Measurements from ENCODE around the gene CCDC6. TPM values are rescaled to one million over a fixed set of nuclear protein-coding genes. Genes with fewer than 3 reads are reported as not detected.

CCDC6 gene
- total and polyA plus RNA-seq, 9 of the 15 experiments (the other 6 are each of a cell fraction or from before 2014, with no cell fraction given) = 10.4 to 41.0 (median 20.9) TPM

DNA sequence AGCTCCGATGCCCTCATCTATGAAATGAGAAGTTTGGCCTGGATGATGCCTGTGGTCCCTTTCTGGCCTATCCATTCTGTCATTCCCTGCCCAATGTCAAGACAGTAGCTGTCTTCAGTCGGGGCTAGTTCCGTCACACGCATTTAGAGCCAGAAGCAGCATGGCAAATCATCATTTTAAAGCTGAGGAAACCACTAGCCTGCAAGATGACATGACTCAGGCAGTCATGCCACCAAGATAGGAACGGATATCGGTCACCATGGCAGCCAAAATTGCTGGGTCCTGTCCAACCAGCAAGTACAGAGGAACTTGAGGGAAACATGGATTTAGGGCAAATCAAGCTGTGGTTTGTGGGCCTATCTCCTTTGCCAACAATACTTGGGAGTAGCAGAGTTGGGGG lies 88.6 kb downstream of the CCDC6 start:
- H3K9ac ChIP-seq (ENCODE audit: insufficient read depth in 1 of 2, low read depth in 2 of 2, low read length in 2 of 2) = no peak overlapping the region
- no peak for FAIRE-seq
- peaks cover 20% of the 10 kb centered on the region; the same call in 2 of the 3 replicates for H3K36me3 ChIP-seq (ENCODE audit: control insufficient read depth, insufficient read depth, low read length)
- H3K27ac ChIP-seq (ENCODE audit: extremely low read depth, low read depth, low read length) = no peak overlapping the region
- in situ Hi-C loops (cut with MboI) = loop anchor here (25.0 kb wide), 2 partner anchors 855 to 1030 kb away; no protein-coding TSS in a partner anchor
- no peak overlapping the region for H3K4me2 ChIP-seq (ENCODE audit: insufficient read depth, low read length)
- no peak overlapping the region for H2AFZ ChIP-seq (ENCODE audit: low read depth, low read length)
- no peaks in the 10 kb centered on the region for H3K4me1 ChIP-seq (replicated peaks in 1 of 2; ENCODE audit: control insufficient read depth in 2 of 2, insufficient read depth in 2 of 2, low read length in 2 of 2)
- BruUV-seq (replicated peaks) = no TSS peak
- ATAC-seq = no peak
- CTCF ChIA-PET (ENCODE audit: low intra/inter-chr PET ratio) = no interaction called here
- no peak overlapping the region for H3K4me3 ChIP-seq
- TF ChIP-seq KLF16 (IDR thresholded peaks at IDR 0.05) (no peak), FOSL1 (tag; conservative IDR thresholded peaks at IDR 0.05) (peak; percentile 37), POLR2AphosphoS5 (IDR thresholded peaks at IDR 0.05; ENCODE audit: control insufficient read depth, insufficient read depth, low read depth, low read length) (no peak), RBM25 (IDR thresholded peaks at IDR 0.05; ENCODE audit: low read depth, low read length, severe bottlenecking) (no peak), KHSRP (IDR thresholded peaks at IDR 0.05) (no peak), NBN (IDR thresholded peaks at IDR 0.05; ENCODE audit: low read depth) (no peak), CCAR2 (IDR thresholded peaks at IDR 0.05; ENCODE audit: low read depth, low read length) (no peak), FOXP1 (CRISPR knock-in tag; IDR thresholded peaks at IDR 0.05) (no peak), ZNF766 (CRISPR knock-in tag; conservative IDR thresholded peaks at IDR 0.05) (no peak), BRD4 (IDR thresholded peaks at IDR 0.05) (no peak), RFX1 (IDR thresholded peaks at IDR 0.05) (peak; percentile 34; the same call in 1 of the 2 replicates)
- TF ChIP-seq, protein P1, sequence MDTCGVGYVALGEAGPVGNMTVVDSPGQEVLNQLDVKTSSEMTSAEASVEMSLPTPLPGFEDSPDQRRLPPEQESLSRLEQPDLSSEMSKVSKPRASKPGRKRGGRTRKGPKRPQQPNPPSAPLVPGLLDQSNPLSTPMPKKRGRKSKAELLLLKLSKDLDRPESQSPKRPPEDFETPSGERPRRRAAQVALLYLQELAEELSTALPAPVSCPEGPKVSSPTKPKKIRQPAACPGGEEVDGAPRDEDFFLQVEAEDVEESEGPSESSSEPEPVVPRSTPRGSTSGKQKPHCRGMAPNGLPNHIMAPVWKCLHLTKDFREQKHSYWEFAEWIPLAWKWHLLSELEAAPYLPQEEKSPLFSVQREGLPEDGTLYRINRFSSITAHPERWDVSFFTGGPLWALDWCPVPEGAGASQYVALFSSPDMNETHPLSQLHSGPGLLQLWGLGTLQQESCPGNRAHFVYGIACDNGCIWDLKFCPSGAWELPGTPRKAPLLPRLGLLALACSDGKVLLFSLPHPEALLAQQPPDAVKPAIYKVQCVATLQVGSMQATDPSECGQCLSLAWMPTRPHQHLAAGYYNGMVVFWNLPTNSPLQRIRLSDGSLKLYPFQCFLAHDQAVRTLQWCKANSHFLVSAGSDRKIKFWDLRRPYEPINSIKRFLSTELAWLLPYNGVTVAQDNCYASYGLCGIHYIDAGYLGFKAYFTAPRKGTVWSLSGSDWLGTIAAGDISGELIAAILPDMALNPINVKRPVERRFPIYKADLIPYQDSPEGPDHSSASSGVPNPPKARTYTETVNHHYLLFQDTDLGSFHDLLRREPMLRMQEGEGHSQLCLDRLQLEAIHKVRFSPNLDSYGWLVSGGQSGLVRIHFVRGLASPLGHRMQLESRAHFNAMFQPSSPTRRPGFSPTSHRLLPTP (IDR thresholded peaks at IDR 0.05; ENCODE audit: borderline replicate concordance, extremely low read depth, insufficient read length) = no peak
- no peaks in the 10 kb centered on the region for H3K9me3 ChIP-seq (replicated peaks; ENCODE audit: control insufficient read depth, insufficient read depth, low read depth, low read length)
- H3K9me1 ChIP-seq (ENCODE audit: control insufficient read depth, insufficient read depth, low read length) = no peaks in the 10 kb centered on the region
- no peaks in the 10 kb centered on the region for H3K27me3 ChIP-seq (ENCODE audit: control insufficient read depth in 2 of 2, insufficient read depth in 2 of 2, low read length in 2 of 2)
- intact Hi-C loops (cut with micrococcal nuclease) = no loop called here
- no peak for DNase-seq (ENCODE audit: extremely low read depth in 1 of 4, low spot score in 3 of 4)
- H4K20me1 ChIP-seq (replicated peaks; ENCODE audit: control insufficient read depth, insufficient read depth, low read length) = no peaks in the 10 kb centered on the region
- no peaks in the 10 kb centered on the region for H3K79me2 ChIP-seq (ENCODE audit: control insufficient read depth, insufficient read depth, low read length)
- POLR2A ChIA-PET = no interaction called here
- 87% methylated on average over 6 of the region's 6 CpGs for WGBS (ENCODE audit: insufficient coverage, low coverage, missing lambda C conversion rate)
